Parathyroid adenoma (tissue), 2 donors: ENCODE results near the gene ORAI2.
"Not testable (repeated sequence)": the region's sequence is repeated elsewhere in the genome, so short reads cannot be mapped to it uniquely, and the experiment has no call there.

ENCODE experiments used
- H2AFZ ChIP-seq: fragments of 300-600 bp; sonication (generic); one replicate; pipeline ENCODE4 v1.7.0; 2017; ENCODE audit warnings: antibody characterized with exemption, mild to moderate bottlenecking
- H3K27ac ChIP-seq: fragments of 300-600 bp; sonication (generic); one replicate; pipeline ENCODE4 v1.7.0; 2017
- H3K27me3 ChIP-seq: fragments of 300-600 bp; sonication (generic); one replicate; pipeline ENCODE4 v1.7.0; 2017; ENCODE audit warnings: low read length; ENCODE audit not compliant: control insufficient read depth, insufficient read depth
- H3K36me3 ChIP-seq: fragments of 300-600 bp; sonication (generic); one replicate; pipeline ENCODE4 v1.7.0; 2017; ENCODE audit warnings: low read length; ENCODE audit not compliant: control insufficient read depth, insufficient read depth
- H3K4me1 ChIP-seq: fragments of 300-600 bp; sonication (generic); one replicate; pipeline ENCODE4 v1.7.0; 2017; ENCODE audit warnings: control low read depth
- H3K4me2 ChIP-seq: fragments of 300-600 bp; sonication (generic); one replicate; pipeline ENCODE4 v1.7.0; 2017; ENCODE audit warnings: low read length
- H3K4me3 ChIP-seq: fragments of 300-600 bp; sonication (generic); one replicate; pipeline ENCODE4 v1.7.0; 2017; ENCODE audit warnings: low read depth, low read length
- H3K79me2 ChIP-seq: fragments of 300-600 bp; sonication (generic); one replicate; pipeline ENCODE4 v1.7.0; 2017; ENCODE audit warnings: control low read depth
- H3K9ac ChIP-seq: fragments of 300-600 bp; sonication (generic); one replicate; pipeline ENCODE4 v1.7.0; 2017; ENCODE audit warnings: mild to moderate bottlenecking
- H3K9me3 ChIP-seq: fragments of 300-600 bp; sonication (generic); one replicate; pipeline ENCODE4 v1.7.0; 2017; ENCODE audit warnings: low read length; ENCODE audit not compliant: control insufficient read depth
- TF ChIP-seq, protein P1 (sequence below): fragments of 300-600 bp; sonication (generic); IDR thresholded peaks from one replicate; pipeline ENCODE4 v1.7.0; 2017; ENCODE audit warnings: antibody characterized with exemption, mild to moderate bottlenecking
- donor health status: primary hyperparathyroidism.

Gene ORAI2

DNA sequence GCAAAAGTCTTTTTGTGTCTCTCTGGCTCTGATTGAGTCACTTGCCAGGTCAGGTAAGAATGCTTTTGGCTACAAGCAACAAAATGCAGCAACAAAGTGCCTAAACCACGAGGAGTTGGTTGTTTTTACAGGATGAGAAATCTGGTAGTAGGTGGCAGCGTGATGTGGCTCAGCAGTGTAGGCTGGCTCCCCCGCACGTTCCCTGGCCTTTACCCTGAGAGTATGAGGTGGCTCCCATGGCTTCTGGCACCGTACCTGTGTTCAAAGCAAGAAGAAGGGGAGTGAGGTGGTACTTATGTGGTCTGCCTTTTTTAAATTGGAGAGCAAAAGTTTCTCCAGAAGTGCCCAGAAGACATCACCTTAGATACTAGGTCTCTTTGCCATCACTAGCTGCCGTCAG is 25.5 kb upstream of the ORAI2 start:
- no peaks in the 10 kb centered on the region for H3K36me3 ChIP-seq
- no peak overlapping the region for H3K27ac ChIP-seq
- H3K4me2 ChIP-seq: no peak overlapping the region
- H3K4me3 ChIP-seq: no peak overlapping the region
- TF ChIP-seq, protein P1, sequence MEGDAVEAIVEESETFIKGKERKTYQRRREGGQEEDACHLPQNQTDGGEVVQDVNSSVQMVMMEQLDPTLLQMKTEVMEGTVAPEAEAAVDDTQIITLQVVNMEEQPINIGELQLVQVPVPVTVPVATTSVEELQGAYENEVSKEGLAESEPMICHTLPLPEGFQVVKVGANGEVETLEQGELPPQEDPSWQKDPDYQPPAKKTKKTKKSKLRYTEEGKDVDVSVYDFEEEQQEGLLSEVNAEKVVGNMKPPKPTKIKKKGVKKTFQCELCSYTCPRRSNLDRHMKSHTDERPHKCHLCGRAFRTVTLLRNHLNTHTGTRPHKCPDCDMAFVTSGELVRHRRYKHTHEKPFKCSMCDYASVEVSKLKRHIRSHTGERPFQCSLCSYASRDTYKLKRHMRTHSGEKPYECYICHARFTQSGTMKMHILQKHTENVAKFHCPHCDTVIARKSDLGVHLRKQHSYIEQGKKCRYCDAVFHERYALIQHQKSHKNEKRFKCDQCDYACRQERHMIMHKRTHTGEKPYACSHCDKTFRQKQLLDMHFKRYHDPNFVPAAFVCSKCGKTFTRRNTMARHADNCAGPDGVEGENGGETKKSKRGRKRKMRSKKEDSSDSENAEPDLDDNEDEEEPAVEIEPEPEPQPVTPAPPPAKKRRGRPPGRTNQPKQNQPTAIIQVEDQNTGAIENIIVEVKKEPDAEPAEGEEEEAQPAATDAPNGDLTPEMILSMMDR: no peak
- H2AFZ ChIP-seq: no peak overlapping the region
- peaks cover 10% of the 10 kb centered on the region for H3K79me2 ChIP-seq
- H3K27me3 ChIP-seq: no peaks in the 10 kb centered on the region
- peaks cover 4% of the 10 kb centered on the region for H3K4me1 ChIP-seq
- H3K9me3 ChIP-seq: no peaks in the 10 kb centered on the region
- H3K9ac ChIP-seq: no peak overlapping the region

DNA sequence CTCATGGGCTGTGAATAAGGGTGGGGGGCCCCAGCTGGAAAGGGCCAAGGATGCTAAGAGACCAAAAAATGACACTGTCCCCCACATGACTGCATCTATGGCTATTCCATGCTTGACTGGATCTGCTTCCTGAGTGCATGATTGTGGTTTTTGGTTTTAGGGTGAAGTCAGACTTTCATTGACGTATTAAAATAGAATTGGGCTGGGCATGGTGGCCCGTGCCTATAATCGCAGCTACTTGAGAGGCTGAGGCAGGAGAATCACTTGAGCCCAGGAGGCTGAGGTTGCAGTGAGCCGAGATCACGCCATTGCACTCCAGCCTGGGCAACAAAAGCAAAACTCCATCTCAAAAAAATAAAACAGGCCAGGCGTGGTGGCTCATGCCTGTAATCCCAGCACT is 24.8 kb upstream of the ORAI2 start:
- not testable (repeated sequence) for H3K27ac ChIP-seq, H3K36me3 ChIP-seq, H3K4me2 ChIP-seq, H3K4me1 ChIP-seq, H3K9ac ChIP-seq, H2AFZ ChIP-seq, H3K4me3 ChIP-seq, H3K27me3 ChIP-seq, H3K9me3 ChIP-seq
- H3K79me2 ChIP-seq: peaks cover 10% of the 10 kb centered on the region

DNA sequence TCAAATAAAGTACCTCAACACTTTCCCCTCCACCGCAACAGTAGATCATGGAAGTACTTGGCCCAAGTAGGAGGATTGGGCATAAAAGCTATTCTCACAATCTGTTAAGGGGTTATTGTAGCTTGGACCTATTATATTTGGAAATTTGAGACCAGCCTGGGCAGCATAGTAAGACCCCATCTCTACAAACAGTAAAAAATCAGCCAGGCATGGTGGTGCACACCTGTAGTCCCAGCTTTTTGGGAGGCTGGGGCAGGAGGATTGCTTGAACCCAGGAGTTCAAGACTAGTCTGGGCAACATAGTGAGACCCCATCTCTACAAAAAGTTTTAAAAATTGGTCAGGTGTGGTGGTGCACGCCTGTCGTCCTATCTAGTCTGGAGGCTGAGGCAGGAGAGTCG is 24.0 kb upstream of the ORAI2 start:
- Histone ChIP-seq H3K4me3 (no peak overlapping the region), H3K36me3 (no peaks in the 10 kb centered on the region), H3K4me1 (peaks cover 16% of the 10 kb centered on the region), H3K79me2 (peaks cover 10% of the 10 kb centered on the region), H3K27me3 (no peaks in the 10 kb centered on the region), H3K9ac (no peak overlapping the region), H3K9me3 (no peaks in the 10 kb centered on the region), H3K4me2 (no peak overlapping the region), H2AFZ (no peak overlapping the region), H3K27ac (no peak overlapping the region)
- TF ChIP-seq, protein P1: no peak

DNA sequence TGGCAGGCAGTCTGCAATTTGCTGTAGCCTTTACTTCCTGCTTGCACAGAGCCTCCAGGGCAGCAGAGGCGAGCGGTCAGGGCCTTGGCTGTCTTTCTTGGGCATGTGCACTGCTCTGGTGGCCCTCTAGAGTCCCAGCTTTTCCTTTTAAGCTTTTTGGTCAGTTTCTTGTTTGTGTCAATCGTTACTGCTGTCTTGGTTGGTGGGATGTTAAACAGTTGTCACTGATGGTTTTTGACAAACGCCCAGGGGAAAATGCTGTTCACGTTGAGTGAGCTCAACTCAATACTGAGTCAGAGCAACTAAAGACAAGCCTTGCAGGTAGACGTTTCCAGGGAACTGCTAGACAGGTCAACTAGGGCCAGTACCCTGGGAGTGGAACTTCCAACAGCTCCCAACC is 23.3 kb upstream of the ORAI2 start:
- Histone ChIP-seq H3K27me3 (no peaks in the 10 kb centered on the region), H3K9ac (no peak overlapping the region), H3K4me3 (no peak overlapping the region), H3K9me3 (no peaks in the 10 kb centered on the region), H3K4me1 (peaks cover 24% of the 10 kb centered on the region), H3K4me2 (no peak overlapping the region), H2AFZ (no peak overlapping the region), H3K79me2 (peaks cover 8% of the 10 kb centered on the region), H3K36me3 (no peaks in the 10 kb centered on the region), H3K27ac (no peak overlapping the region)
- TF ChIP-seq, protein P1: no peak

DNA sequence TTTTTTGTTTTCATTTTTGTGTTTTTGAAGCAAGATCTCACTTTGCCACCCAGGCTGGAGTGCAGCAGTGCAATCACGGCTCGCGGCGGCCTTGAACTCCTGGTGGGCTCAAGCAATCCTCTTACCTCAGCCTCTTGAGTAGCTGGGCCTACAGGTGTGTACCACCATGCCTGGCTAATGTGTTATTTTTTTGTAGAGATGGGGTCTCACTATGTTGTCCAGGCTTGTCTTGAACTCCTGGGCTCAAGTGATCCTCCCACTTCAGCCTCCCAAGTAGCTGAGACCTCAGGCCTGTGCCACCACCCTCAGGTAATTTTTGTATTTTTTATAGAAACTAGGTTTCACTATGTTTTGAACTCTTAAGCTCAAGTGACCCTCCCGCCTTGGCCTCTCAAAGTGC is 22.5 kb upstream of the ORAI2 start:
- Histone ChIP-seq H3K4me3 (no peak overlapping the region), H3K4me2 (no peak overlapping the region), H3K27ac (no peak overlapping the region), H3K79me2 (peaks cover 7% of the 10 kb centered on the region), H3K4me1 (peaks cover 27% of the 10 kb centered on the region), H3K36me3 (no peaks in the 10 kb centered on the region), H2AFZ (no peak overlapping the region), H3K27me3 (no peaks in the 10 kb centered on the region), H3K9ac (no peak overlapping the region), H3K9me3 (no peaks in the 10 kb centered on the region)
- TF ChIP-seq, protein P1: no peak
